PC-3 (cell line): ENCODE measurements around the gene TBX2.

Experiments used
- CTCF ChIP-seq: fragments of 300-600 bp; sonication (generic); conservative IDR thresholded peaks from 2 replicates; pipeline ENCODE4 v1.5.1; 2017; ENCODE audit warnings: antibody characterized with exemption, low read depth, mild to moderate bottlenecking, low read length
- EZH2 ChIP-seq: fragments of 300-600 bp; sonication (generic); IDR thresholded peaks from one replicate; pipeline ENCODE4 v1.6.1; 2017; ENCODE audit warnings: antibody characterized with exemption, mild to moderate bottlenecking, low read length; ENCODE audit not compliant: unreplicated experiment

DNA sequence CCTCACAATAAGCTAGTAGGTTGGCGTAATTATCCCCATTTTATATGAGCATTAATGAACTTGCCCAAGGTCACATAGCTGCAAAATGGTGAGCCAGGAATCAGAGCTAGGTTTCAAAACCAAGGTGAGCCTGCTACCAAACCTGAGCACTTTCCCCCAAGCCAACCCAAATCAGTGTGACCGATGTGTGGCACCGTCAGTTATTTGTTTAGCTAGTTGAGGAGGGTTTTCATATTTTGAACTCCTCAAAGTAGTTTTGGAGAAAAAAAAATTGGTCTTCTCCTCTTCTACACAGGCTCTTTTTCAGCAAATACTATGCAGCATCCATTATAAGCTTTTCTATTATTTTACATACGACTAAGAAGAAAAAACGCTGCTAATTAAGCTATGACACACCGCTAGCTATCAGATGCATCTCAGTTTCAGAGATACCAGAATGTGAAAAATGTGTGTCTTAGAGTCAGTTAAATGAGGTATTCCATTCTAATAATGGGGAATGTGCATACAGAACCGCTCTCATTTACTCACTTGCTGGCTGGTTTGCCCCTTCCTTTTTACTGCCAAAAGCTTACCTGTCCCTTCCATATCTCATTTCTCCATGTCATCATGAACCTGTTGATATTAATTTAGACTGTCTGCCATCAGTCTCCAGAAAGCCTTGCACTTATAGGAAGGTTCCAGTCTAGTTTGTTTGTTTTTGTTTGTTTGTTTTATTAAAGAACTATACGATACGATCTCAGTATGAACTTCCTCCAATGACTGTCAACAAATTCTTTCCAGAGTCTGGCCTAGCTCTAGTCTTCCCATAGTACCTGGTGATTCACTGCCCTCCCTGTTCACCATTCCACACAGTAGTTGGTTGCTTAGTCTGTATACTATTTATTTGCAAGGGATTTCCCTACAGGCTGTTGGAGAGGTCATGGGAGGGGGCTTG lies 50.3 kb downstream of the TBX2 start:
- no peak for TF ChIP-seq CTCF
- no peak for TF ChIP-seq EZH2
